NCI-H146 (cell line): ENCODE results near the gene GPR158.

ENCODE experiments used
- DNase-seq: peaks from one replicate; lab custom pipeline; 2025; lab: John Stamatoyannopoulos, UW

GPR158 gene

DNA sequence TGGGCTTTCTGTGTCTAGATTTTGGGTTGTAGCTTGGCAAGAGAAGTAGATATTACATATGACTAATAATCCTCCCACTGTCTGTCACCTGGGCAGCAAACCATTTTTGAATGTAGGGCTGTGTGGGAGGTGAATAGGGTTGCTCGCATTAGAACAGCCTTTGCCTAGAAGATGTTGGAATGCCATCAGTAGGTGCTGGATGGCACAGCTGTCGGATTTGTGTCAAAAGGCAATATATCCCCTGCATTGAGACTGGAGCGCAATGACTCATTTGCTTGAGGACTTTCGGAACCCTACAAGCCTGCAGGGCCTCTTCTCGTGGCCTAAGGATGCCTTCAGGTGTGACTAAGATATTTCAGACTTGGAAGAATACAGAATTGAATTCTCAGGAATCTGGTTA lies 323.8 kb downstream of the GPR158 start:
- no peak for DNase-seq

DNA sequence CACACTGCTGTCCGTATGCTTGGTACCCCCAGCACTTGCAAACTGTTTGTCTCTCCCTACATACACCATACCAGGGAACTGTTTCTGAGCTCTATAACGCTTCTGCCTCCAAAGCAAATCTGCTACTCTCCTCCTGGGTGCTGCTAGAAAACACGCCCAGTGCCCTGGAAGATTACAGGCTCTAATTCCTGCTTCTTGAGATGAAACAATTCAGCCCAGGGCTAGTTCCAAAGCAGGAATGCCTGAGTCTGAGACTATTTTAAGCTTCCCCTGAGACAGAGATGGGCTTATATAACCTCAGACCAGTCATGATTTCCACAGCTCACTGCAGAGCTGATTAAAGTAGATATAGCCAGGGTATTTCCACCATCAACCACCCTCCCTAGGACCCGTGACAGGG lies 327.1 kb downstream of the GPR158 start:
- no peak for DNase-seq

GRCh38 chr10:25502453-25502852 lies 327.7 kb downstream of the GPR158 start:
- DNase-seq, result no peak

DNA sequence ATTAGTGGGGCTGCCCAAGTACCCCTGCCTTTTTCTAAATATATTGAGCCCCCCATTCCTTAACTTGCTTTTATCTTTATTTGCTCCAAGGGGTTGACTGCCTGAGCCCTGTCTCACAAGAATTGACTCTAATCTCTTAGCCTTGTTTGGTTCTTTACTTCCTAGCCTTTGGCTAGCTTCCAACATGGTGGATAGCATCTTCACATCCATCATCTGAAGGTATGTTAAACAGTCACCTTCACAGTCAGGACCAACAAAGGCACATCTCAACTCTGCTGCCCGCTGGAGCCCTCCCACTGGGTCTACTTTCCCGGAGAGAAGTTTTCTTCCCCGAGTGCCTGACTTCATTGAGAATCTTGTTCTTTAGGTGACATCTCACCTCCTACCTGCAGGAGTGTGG lies 329.5 kb downstream of the GPR158 start:
- DNase-seq, result no peak

GRCh38 chr10:25504838-25505237 lies 330.0 kb downstream of the GPR158 start:
- DNase-seq, result no peak

DNA sequence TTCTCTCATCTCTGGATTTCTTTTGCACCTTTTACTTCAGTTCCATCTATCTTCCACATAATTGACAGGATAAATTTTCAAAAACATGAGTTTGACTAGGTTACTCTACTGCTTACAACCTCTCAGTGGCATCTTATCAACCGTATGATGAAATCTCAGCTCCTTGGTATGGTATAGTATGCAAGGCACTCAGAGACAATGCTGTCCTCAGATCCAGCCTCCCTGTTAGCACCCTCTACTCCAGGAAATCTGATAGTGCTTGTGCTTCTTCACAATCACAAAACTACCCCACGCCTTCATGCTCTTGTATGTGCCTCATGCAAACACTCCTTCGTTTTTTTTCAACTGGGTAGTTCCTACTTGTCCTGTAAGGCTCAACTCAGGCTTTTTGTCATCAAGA lies 330.7 kb downstream of the GPR158 start:
- DNase-seq, result no peak

DNA sequence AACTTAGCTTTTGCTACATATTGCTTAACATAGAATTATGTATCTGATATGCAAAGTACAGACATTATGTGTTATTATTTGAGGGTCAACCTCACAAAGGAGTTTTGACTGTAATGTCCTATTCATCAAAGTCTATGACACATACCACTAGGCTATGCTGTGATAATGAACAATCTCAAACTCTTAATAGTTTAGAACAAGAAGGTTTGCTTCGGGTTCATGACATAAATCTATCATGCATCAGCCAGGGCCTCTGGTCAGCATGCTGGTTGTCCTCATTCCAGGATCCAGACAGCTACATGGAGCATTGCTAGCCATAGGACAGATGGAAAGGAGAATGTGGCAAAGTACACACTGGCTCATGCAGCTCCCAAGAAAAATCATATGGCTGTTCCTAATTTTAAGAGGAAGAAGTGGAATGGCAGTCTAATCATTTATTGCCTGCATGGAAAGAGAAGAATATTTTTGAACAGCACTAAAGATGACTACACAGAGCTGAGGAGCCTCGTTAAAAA lies 332.1 kb downstream of the GPR158 start:
- no peak for DNase-seq

GRCh38 chr10:25508112-25508815 lies 333.5 kb downstream of the GPR158 start:
- no peak for DNase-seq

- no peak for DNase-seq
Observed at GRCh38 chr10:25509151-25509550, 334.4 kb downstream of the GPR158 start.

DNA sequence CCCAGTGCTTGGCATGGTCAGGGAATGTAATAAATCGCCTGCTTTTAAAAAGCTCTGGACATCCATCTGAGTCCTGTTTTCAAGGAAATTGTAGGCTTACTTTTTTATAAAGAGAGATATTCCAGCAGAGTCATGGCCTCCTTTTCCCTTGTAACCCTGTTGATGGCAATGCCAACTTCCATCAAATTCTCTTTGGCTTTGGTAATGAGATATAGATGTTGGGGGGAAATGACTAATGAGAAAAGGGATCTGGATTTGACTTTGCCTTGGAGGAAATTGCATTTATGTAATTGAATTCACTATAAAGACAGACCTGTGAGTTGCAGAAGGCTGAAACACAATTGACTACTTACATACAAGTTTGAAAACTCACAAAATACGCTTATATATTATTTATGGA lies 347.5 kb downstream of the GPR158 start:
- DNase-seq, result no peak

GRCh38 chr10:25522946-25523608 lies 348.3 kb downstream of the GPR158 start:
- DNase-seq, result no peak

- no peak for DNase-seq
Observed at GRCh38 chr10:25530306-25530705, 355.5 kb downstream of the GPR158 start.

- DNase-seq, result no peak
Observed at GRCh38 chr10:25531457-25532061, 356.8 kb downstream of the GPR158 start.

GRCh38 chr10:25532213-25532612 lies 357.4 kb downstream of the GPR158 start:
- DNase-seq, result no peak

- no peak for DNase-seq
Observed at GRCh38 chr10:25536027-25536426, 361.2 kb downstream of the GPR158 start.

DNA sequence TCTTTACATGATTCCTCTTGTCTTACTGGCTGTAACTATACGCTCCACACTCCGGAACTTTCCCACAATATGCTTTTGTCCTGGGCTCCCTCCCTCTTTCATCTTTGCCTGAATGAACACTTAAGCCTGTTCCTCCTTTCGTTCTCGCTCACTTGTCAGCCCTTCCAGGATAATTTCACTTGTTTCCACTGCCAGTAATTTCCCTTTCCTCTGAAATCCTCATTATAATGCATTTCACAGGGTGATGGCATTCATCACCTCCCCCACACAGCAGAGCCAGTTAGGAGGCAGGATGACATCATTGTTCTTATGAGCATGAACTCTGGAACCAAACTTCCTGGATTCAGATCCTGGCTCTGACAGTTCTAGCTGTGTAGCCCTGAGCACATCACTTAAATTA lies 372.6 kb downstream of the GPR158 start:
- no peak for DNase-seq

GRCh38 chr10:25552283-25552919 lies 377.6 kb downstream of the GPR158 start:
- DNase-seq, result no peak

GRCh38 chr10:25555865-25556264 lies 381.1 kb downstream of the GPR158 start:
- DNase-seq, result no peak

- no peak for DNase-seq
Observed at GRCh38 chr10:25556457-25556856, 381.7 kb downstream of the GPR158 start.

GRCh38 chr10:25557136-25557535 lies 382.3 kb downstream of the GPR158 start:
- no peak for DNase-seq

DNA sequence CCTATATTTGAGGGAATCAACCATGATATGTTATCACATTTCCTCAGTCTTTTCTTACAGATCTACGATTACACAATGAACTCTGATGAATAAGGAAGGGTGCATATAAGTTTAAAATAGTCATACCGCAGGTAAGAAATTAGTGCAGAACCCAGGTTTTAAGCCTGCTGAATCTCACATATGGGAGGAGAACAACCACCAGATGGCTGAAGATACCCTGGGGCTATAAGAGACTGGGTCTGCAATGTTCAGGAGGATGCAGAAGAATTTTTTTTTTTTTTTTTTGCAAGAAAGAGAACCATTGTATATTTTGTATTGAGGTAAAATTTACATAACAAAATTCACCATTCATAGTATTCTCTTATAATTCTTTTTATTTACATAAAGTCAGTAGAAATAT lies 387.0 kb downstream of the GPR158 start:
- peak; percentile 6 for DNase-seq

DNA sequence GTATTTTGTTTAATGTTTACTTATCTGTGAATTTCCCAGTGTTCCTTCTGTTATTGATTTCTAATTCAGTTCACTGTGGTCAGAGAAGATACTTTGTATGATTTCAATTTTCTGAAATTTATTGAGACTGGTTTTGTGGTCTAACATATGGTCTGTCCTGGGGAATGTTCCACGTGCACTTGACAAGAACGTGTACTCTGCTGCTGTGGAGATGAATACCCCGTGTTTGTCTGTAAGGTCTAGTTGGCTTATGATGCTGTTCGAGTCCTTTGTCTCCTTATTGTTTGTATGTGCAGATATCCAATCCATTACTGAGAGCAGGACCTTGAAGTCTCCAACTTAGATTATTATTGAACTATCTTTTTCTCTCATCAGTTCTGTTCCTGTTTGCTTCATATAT lies 387.7 kb downstream of the GPR158 start:
- DNase-seq, result no peak

DNA sequence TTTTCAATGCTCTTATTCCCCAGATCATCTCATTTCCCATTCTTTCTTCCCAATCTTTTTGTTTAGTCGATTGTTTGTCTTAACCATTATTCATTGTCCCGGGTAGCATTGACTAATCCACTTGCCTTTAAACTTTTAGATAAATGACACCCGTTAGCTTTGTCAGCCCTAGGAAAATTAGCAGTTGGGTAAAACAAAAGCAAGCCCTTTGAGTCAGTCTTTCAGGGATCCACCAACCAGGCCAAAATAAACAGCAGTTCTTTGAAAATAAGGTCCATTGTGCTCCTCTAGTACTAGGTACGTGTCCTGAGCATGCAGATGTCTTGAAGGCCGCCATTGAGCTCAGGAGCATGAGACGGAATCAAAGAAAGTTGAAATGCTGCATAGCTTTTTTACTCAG lies 389.6 kb downstream of the GPR158 start:
- DNase-seq, result no peak
